OCI-LY7 (cell line): ENCODE measurements around the gene INPP5A. TPM values are rescaled to one million over a fixed set of nuclear protein-coding genes. Genes with fewer than 3 reads are reported as not detected.

ENCODE experiments used
- BruUV-seq: library from RNA; stranded (reverse); fragments of 400-500 nt; replicated peaks from 2 replicates; lab custom pipeline; 2021; lab: Mats Ljungman, UMichigan
- CTCF ChIA-PET: fragments of 300-600 bp; sonication (Branson Sonifier 250); formaldehyde crosslinking; loops from one replicate; lab custom pipeline; 2022; ENCODE audit warnings: antibody characterized with exemption; ENCODE audit not compliant: unreplicated experiment; lab: Charles Lee
- POLR2A ChIA-PET: fragments of 300-600 bp; sonication (Branson Sonifier 250); formaldehyde crosslinking; loops from one replicate; lab custom pipeline; 2022; ENCODE audit warnings: antibody characterized with exemption; lab: Charles Lee
- DNase-seq: peaks from one replicate; pipeline ENCODE4 v3.0.0-alpha.2; 2015; ENCODE audit warnings: low spot score
- H2AFZ ChIP-seq: fragments of 200-600 bp; sonication (generic), shearing (Covaris generic); 2 replicates; pipeline ENCODE4 v1.6.1; 2014; ENCODE audit warnings: mild to moderate bottlenecking, antibody characterized with exemption, low read length, moderate library complexity
- H3K27ac ChIP-seq: fragments of 200-600 bp; sonication (generic); 2 replicates; pipeline ENCODE4 v1.5.1; 2014; ENCODE audit warnings: mixed run types, low read depth, mild to moderate bottlenecking, moderate library complexity, low read length, inconsistent platforms; ENCODE audit not compliant: poor library complexity, severe bottlenecking
- H3K36me3 ChIP-seq: fragments of 200-600 bp; sonication (generic); 2 replicates; pipeline ENCODE4 v1.6.1; 2014; ENCODE audit warnings: mild to moderate bottlenecking, antibody characterized with exemption, low read length, moderate library complexity, mixed read lengths; ENCODE audit not compliant: insufficient read depth
- H3K4me1 ChIP-seq: fragments of 200-600 bp; sonication (generic); 2 replicates; pipeline ENCODE4 v1.5.1; 2014; ENCODE audit warnings: mild to moderate bottlenecking, low read length; ENCODE audit not compliant: insufficient read depth, poor library complexity, severe bottlenecking
- H3K4me2 ChIP-seq: fragments of 200-600 bp; sonication (generic); 2 replicates; pipeline ENCODE4 v1.6.1; 2014; ENCODE audit warnings: mild to moderate bottlenecking, low read length
- H3K4me3 ChIP-seq: fragments of 200-600 bp; sonication (generic); 2 replicates; pipeline ENCODE4 v1.5.1; 2014; ENCODE audit warnings: mild to moderate bottlenecking, low read depth, low read length; ENCODE audit not compliant: poor library complexity, severe bottlenecking
- H3K79me2 ChIP-seq: fragments of 200-600 bp; sonication (generic); 2 replicates; pipeline ENCODE4 v1.6.1; 2016; ENCODE audit warnings: low read depth, mild to moderate bottlenecking, low read length, moderate library complexity, mixed read lengths; ENCODE audit not compliant: insufficient read depth
- H3K9me2 ChIP-seq: fragments of 200-600 bp; sonication (generic); 2 replicates; pipeline ENCODE4 v1.6.1; 2016; ENCODE audit warnings: mild to moderate bottlenecking, low read length, mixed read lengths; ENCODE audit not compliant: insufficient read depth
- H3K9me3 ChIP-seq: fragments of 200-600 bp; sonication (generic); 2 replicates; pipeline ENCODE4 v1.6.1; 2014; ENCODE audit warnings: mild to moderate bottlenecking, mixed run types, low read length, mixed read lengths
- H4K20me1 ChIP-seq: fragments of 200-600 bp; sonication (generic); 2 replicates; pipeline ENCODE4 v1.6.1; 2014; ENCODE audit warnings: mild to moderate bottlenecking, antibody characterized with exemption, low read length, moderate library complexity, mixed read lengths; ENCODE audit not compliant: insufficient read depth
- CTCF ChIP-seq: fragments of 200-600 bp; sonication (generic); conservative IDR thresholded peaks from 2 replicates; pipeline ENCODE4 v1.5.1; 2014; ENCODE audit warnings: mild to moderate bottlenecking, antibody characterized with exemption, low read length, moderate library complexity, mixed read lengths
- EZH2phosphoT487 ChIP-seq: fragments of 200-600 bp; sonication (generic); IDR thresholded peaks from 2 replicates; pipeline ENCODE4 v1.6.1; 2018; ENCODE audit warnings: low read depth, borderline replicate concordance, mild to moderate bottlenecking, mixed run types, antibody characterized with exemption, low read length, moderate library complexity, mixed read lengths
- intact Hi-C: fragments of 100-400 bp; cut with micrococcal nuclease; formaldehyde crosslinking; loops from one replicate; pipeline ENCODE4 v1.10.0; 2022; ENCODE audit not compliant: unreplicated experiment
- total RNA-seq, 2 experiments: library from RNA; depleted of rRNA in 1 of 2; stranded (reverse); fragments of >200 nt in 1 of 2; shearing (Covaris generic) in 1 of 2; gene quantifications; 2 replicates each; pipeline ENCODE4 v1.2.3, GENCODE V29; 2014 to 2022

INPP5A gene
- total RNA-seq, 2 experiments from 2014 or later = 14.5 to 18.4 TPM

DNA sequence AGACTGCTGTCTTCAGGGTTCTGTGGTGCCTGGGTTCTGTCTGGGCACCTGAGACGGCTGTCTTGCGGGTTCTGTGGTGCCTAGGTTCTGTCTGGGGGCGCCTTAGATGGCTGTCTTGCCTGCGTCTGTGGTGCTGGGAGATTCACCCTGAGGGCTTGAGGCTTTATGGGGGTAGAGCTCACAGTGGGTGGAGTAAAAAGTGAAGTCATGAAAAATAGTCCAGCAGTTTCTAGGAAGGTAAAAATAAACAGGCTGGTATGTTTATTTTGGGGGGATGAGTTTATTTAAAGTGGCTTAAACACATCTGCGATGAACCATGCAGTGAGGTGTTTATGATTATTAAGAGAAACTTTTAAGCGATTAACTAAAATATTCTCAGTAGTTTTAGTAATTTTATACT lies 184.1 kb downstream of the INPP5A start:
- no peaks in the 10 kb centered on the region for H4K20me1 ChIP-seq
- TF ChIP-seq EZH2phosphoT487 (no peak), CTCF (no peak)
- intact Hi-C loops = no loop called here
- no peaks in the 10 kb centered on the region for H3K36me3 ChIP-seq
- H3K4me1 ChIP-seq = no peaks in the 10 kb centered on the region
- BruUV-seq = no TSS peak
- DNase-seq = no peak
- CTCF ChIA-PET = no interaction called here
- H3K79me2 ChIP-seq = no peaks in the 10 kb centered on the region
- H3K27ac ChIP-seq = no peak overlapping the region
- H2AFZ ChIP-seq = no peak overlapping the region
- H3K9me3 ChIP-seq = no peaks in the 10 kb centered on the region
- no peak overlapping the region for H3K4me2 ChIP-seq
- POLR2A ChIA-PET = no interaction called here
- H3K9me2 ChIP-seq = no peaks in the 10 kb centered on the region
- H3K4me3 ChIP-seq = no peak overlapping the region

DNA sequence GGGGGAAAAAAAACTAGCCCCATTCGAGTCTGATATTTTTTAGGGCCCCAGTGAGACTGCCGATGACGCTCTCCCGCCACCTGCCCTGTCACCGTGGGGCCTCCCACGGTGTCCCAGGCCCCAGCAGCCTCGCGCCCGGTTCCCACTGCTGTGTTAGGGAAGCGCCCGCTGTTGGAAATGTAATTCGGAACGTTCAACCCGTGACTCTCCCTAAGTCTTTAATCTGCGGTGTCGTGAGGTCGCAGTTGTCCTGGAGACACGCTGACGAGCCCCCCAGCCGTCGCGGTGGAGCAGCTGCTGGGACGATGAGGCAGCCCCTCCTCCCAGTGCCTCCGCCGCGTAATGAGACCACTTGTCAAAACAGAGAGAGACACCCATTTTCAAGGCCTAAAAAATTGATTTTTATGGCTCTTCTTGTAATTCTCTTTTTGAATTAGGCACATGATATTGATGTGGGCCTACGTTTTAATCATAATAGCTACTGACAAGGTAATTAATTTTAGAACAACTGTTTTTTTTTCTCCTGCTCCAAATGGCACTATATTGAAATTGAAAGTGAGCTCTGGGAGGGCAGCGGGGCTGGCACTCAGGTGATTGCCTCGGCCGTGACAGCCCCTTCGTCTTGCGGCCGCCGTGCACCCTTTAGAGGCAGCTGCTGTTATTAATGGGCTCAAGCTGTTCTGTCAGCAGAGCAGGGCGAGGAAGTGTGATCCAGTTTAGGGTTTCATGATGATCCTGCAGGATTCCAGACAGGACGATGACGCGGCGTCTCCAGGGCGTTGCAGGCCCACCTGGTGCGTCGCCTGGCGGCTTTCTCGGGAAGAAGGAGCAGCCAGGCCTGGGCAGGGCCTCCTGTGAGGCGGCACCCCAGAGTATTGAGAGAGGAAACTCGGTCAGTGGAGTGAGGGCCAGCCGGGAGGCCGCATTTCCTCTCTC lies 185.1 kb downstream of the INPP5A start:
- H3K4me1 ChIP-seq = no peaks in the 10 kb centered on the region
- H2AFZ ChIP-seq = no peak overlapping the region
- BruUV-seq = no TSS peak
- DNase-seq = no peak
- H3K4me3 ChIP-seq = no peak overlapping the region
- H3K36me3 ChIP-seq = no peaks in the 10 kb centered on the region
- no peaks in the 10 kb centered on the region for H3K9me3 ChIP-seq
- no peaks in the 10 kb centered on the region for H4K20me1 ChIP-seq
- TF ChIP-seq CTCF (no peak), EZH2phosphoT487 (no peak)
- POLR2A ChIA-PET = no interaction called here
- CTCF ChIA-PET = no interaction called here
- intact Hi-C loops = no loop called here
- no peaks in the 10 kb centered on the region for H3K9me2 ChIP-seq
- H3K27ac ChIP-seq = no peak overlapping the region
- H3K79me2 ChIP-seq = no peaks in the 10 kb centered on the region
- H3K4me2 ChIP-seq = no peak overlapping the region
